HEK293 (cell line): ENCODE results near the gene PROX2.

Experiments
- CTCF ChIA-PET: fragments of 350-600 bp; formaldehyde crosslinking; extraction: SDS; loops from one replicate; lab custom pipeline; 2021; ENCODE audit warnings: antibody characterized with exemption; lab: Yijun Ruan, JAX
- POLR2A ChIA-PET: fragments of 300-600 bp; formaldehyde crosslinking; extraction: SDS; loops from one replicate; lab custom pipeline; 2020; ENCODE audit warnings: antibody characterized with exemption, inconsistent platforms; lab: Yijun Ruan, JAX
- H3K27ac ChIP-seq: fragments of 200-500 bp; sonication (Bioruptor generic); 2 replicates; pipeline ENCODE4 v1.5.1; 2014; ENCODE audit warnings: low read depth, low read length, control low read depth, inconsistent platforms; ENCODE audit errors: extremely low read depth
- H3K36me3 ChIP-seq, 2 experiments: fragments of 200-500 bp in 1 of 2; sonication (Bioruptor generic) in 1 of 2; 1 replicate in 1 of 2; 2 replicates in 1 of 2; pipeline ENCODE4 v1.5.1; 2014 to 2017; ENCODE audit warnings: inconsistent platforms in 2 of 2, low read length in 2 of 2; ENCODE audit not compliant: control insufficient read depth in 2 of 2, insufficient read depth in 1 of 2
- H3K4me1 ChIP-seq: fragments of 200-500 bp; sonication (Bioruptor generic); 2 replicates; pipeline ENCODE4 v1.5.1; 2014; ENCODE audit warnings: mild to moderate bottlenecking, low read length, inconsistent platforms; ENCODE audit not compliant: control insufficient read depth, insufficient read depth
- H3K4me3 ChIP-seq: 2 replicates; pipeline ENCODE4 v1.5.1; 2011; ENCODE audit warnings: low read depth, mild to moderate bottlenecking, control low read depth, low read length, moderate library complexity
- H3K9me3 ChIP-seq: fragments of 200-500 bp; sonication (Bioruptor generic); 2 replicates; pipeline ENCODE4 v1.5.1; 2014; ENCODE audit warnings: low read depth, low read length, inconsistent platforms; ENCODE audit not compliant: control insufficient read depth, insufficient read depth
- ATF2 ChIP-seq: fragments of 450-650 bp; formaldehyde crosslinking; IDR thresholded peaks from 2 replicates; pipeline ENCODE4 v1.5.1; 2016; ENCODE audit warnings: missing biosample characterization, missing genetic modification characterization, low read depth
- BCL6B ChIP-seq: fragments of 450-650 bp; formaldehyde crosslinking; IDR thresholded peaks from 2 replicates; pipeline ENCODE4 v1.5.1; 2017; ENCODE audit warnings: missing biosample characterization, missing genetic modification characterization
- HIC1 ChIP-seq: fragments of 450-650 bp; formaldehyde crosslinking; IDR thresholded peaks from 2 replicates; pipeline ENCODE4 v1.5.1; 2016; ENCODE audit warnings: missing biosample characterization, missing genetic modification characterization
- MYNN ChIP-seq: fragments of 450-650 bp; formaldehyde crosslinking; IDR thresholded peaks from 2 replicates; pipeline ENCODE4 v1.5.1; 2016; ENCODE audit warnings: missing biosample characterization, missing genetic modification characterization, borderline replicate concordance
- PRDM6 ChIP-seq: fragments of 450-650 bp; formaldehyde crosslinking; IDR thresholded peaks from 2 replicates; pipeline ENCODE4 v1.5.1; 2017; ENCODE audit warnings: missing biosample characterization, missing genetic modification characterization
- ZBTB11 ChIP-seq: fragments of 450-650 bp; formaldehyde crosslinking; conservative IDR thresholded peaks from 2 replicates; pipeline ENCODE4 v1.5.1; 2016; ENCODE audit warnings: low read depth, missing biosample characterization, missing genetic modification characterization
- ZNF248 ChIP-seq: fragments of 450-650 bp; formaldehyde crosslinking; IDR thresholded peaks from 2 replicates; pipeline ENCODE4 v1.5.1; 2017; ENCODE audit warnings: missing biosample characterization, missing genetic modification characterization
- ZNF394 ChIP-seq: fragments of 450-650 bp; formaldehyde crosslinking; IDR thresholded peaks from 2 replicates; pipeline ENCODE4 v1.5.1; 2016; ENCODE audit warnings: missing biosample characterization, missing genetic modification characterization, mild to moderate bottlenecking, moderate library complexity, borderline replicate concordance
- ZNF48 ChIP-seq: fragments of 450-650 bp; formaldehyde crosslinking; IDR thresholded peaks from 2 replicates; pipeline ENCODE4 v1.5.1; 2016; ENCODE audit warnings: missing biosample characterization, missing genetic modification characterization
- ZNF561 ChIP-seq: fragments of 450-650 bp; IDR thresholded peaks from 2 replicates; pipeline ENCODE4 v1.5.1; 2018; ENCODE audit warnings: missing biosample characterization, missing genetic modification characterization, borderline replicate concordance
- ZNF670 ChIP-seq: fragments of 450-650 bp; formaldehyde crosslinking; IDR thresholded peaks from 2 replicates; pipeline ENCODE4 v1.5.1; 2016; ENCODE audit warnings: missing biosample characterization, missing genetic modification characterization, low read depth
- ZNF704 ChIP-seq: fragments of 450-650 bp; formaldehyde crosslinking; IDR thresholded peaks from 2 replicates; pipeline ENCODE4 v1.5.1; 2016; ENCODE audit warnings: missing biosample characterization, missing genetic modification characterization

PROX2 gene

GRCh38 chr14:74902941-74903705 lies 27.2 kb upstream of the PROX2 start (continued):
- no peak for TF ChIP-seq MYNN (tag by site-specific recombination)
- TF ChIP-seq HIC1 = no peak
- no peak for TF ChIP-seq PRDM6 (tag by site-specific recombination)
- no peak for TF ChIP-seq ZNF670 (tag by site-specific recombination)

- Histone ChIP-seq H3K9me3 (no peaks in the 10 kb centered on the region), H3K4me1 (no peaks in the 10 kb centered on the region), H3K36me3 (peaks cover 61 to 97% of the 10 kb centered on the region in 2 experiments), H3K27ac (no peak overlapping the region), H3K4me3 (no peak overlapping the region)
- TF ChIP-seq ZNF394 (tag by site-specific recombination) (no peak), ZNF48 (tag by site-specific recombination) (no peak), HIC1 (no peak), ZBTB11 (tag by site-specific recombination) (no peak), ZNF704 (tag by site-specific recombination) (no peak), ZNF248 (tag by site-specific recombination) (no peak), BCL6B (tag by site-specific recombination) (no peak), ZNF561 (tag by site-specific recombination) (no peak), ATF2 (tag by site-specific recombination) (no peak)
- ChIA-PET CTCF (interaction anchor here (5.1 to 7.6 kb wide), 2 partner anchors 9 to 38 kb away, joined by 22 to 64 read pairs; no protein-coding TSS in a partner anchor), POLR2A (interaction anchor here (1.2 kb wide), 1 partner anchor 10 kb away, joined by 5 read pairs; no protein-coding TSS in a partner anchor)
Measured at GRCh38 chr14:74898694-74899093, 22.7 kb upstream of the PROX2 start.
